ENCODE data around the gene RHBDF1.

Gene RHBDF1

DNA sequence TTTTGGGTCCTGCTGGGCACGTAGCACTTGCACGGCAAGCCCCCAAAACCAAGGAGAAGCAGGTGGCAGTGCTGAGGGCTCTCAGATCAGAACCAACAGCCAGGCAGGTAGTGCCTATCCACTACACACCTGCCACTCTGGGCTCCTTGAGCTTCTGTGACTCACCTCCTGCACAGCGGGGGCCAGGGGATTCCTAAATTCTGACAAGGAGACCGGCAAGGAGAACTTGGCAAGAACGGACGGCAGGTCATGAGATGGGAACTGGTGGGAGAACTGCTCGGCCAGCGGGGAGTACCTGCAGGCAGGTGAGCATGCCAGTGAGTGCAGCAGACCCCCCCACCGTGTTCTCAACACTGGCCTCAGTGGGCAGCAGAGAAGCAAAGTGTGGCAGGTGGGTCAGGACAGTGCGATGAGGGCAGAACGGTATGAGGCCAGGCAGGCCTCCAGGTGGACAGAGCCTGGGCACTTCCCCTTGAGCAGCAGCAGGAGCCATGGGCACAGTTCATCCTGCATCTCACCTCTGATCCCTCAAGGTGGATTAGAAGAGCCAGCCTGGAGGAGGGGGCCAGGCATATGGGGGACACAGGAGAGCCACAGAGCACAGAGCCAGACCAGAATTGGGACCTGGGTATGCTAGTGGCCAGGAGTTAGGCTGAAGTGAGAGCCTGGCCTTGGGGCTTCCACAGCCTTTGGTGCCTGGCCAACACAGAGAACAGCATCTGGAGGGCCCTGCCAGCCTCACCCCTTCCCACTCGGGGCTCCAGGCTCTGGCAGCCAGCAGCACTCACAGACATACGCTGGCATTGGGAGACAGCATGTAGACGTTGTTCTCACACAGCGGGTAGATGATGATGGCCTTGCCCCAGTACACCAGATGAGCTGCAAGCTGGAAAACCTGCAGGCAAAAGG lies 20.3 kb upstream of the RHBDF1 start:
- DNase-seq: peak; percentile 20

DNA sequence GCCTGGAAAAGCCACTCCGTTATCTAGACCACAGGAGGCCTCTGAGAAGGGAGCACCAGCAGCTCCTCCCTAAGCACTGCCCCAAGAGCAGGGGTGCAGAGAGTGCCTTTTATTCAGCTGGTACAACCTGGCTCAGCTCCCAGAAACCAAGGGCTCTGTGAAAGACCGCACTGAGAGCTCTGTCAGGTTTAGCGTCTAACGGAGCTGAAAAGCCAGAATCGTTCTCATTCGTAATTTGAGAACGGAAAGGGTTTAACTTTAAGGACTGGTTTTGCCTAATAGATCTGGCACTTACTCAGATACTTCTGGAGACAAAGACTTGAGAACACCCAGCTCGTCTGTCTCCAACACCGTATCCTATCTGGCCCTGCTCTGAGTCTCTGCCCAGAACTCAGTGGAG lies 19.1 kb upstream of the RHBDF1 start:
- peak; percentile 49 for DNase-seq

DNA sequence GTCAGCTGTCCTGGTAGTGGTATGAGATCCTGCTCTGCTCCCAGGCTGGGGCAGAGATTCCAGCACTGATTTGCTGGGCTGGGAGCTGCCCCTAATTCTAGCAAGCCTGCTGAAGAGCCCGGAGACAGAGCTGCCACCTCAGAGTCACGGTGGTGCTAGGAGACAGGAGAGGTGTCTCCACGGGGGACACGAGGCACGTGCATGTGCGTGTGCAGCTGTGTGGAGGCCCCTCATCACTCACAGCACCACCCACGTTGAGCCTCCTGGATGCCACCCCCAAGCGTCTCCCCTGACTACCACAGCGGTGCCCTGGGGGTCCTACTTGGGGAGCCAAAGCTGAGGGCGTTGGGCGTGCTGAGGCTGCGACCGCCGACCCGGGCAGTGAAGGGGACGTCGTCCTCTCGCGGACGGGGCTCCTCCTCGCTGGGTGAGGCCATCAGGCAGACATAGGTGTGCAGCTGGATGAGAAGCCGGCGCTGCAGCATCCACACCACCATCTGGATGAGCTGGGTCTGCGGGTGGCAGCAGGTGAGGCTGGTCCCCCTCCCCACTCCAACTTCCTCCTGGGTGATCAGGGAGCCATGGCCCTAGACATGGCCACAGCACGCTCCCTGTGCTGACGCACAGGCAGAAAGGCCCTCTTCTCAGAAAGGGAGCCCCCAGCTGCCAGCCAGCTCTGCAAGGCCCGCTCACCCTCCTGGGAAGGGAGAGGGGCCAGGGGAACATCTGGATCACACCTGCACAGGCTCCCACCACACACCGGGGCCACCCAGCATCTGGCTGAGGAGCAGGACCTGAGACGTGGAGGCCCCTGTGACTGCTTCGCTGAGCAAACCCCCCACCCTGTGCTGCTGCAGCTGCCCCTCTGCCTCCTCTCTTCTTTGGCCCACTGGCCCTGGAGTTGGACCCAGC lies 17.2 kb upstream of the RHBDF1 start:
- no peak for DNase-seq

- no peak for DNase-seq
Measured at GRCh38 chr16:88613-89012, 16.2 kb upstream of the RHBDF1 start.

- no peak for DNase-seq
Measured at GRCh38 chr16:86483-86952, 14.1 kb upstream of the RHBDF1 start.

- DNase-seq: no peak
Measured at GRCh38 chr16:85865-86264, 13.4 kb upstream of the RHBDF1 start.

DNA sequence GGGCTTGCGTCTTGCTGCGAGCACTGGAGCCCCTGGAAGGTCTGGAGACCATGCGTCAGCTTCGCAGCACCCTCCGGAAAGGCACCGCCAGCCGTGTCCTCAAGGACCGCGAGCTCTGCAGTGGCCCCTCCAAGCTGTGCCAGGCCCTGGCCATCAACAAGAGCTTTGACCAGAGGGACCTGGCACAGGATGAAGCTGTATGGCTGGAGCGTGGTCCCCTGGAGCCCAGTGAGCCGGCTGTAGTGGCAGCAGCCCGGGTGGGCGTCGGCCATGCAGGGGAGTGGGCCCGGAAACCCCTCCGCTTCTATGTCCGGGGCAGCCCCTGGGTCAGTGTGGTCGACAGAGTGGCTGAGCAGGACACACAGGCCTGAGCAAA lies 13.0 kb upstream of the RHBDF1 start:
- no peak for DNase-seq

GRCh38 chr16:84718-85406 lies 12.4 kb upstream of the RHBDF1 start:
- DNase-seq: peak; percentile 80

DNA sequence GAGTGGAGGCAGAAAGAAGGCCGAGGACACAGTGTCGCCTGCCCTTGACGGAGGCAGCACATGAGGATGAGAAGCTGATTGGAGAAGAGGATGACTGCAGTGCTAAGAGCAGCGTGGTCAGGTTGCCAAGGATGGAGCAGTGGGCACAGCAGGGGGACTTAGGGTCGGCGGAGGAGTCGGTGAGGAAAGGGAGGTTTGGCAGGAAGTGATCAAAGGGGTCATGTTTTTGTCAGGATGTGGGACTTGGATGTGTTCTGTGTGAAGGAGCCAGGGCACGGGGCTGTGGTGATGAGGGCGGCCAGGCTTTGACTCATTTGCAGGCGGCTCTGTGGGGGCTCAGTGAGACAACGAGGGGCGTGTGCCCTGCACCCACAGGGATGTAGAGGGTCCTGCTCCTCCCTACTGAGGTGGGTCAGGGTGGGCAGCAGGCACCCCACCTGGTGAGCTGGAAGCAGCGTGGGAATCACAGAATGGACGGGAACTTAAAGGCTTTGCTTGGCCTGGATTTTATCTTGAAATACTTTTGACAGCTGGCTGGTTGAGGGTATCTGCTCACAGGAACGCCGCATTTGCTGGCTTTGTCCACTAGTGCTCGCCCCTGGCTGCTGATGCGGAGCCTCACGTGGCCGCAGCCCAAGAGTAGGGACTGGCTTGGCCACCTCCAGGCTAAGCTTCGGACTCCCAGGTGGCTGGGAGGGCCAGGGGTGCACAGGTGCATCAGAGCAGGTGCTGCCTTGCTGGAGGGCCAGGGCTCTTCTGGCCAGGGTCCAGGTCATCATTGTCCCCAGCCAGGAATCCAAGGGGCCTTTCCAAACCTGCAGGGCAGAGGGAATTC lies 11.6 kb upstream of the RHBDF1 start:
- DNase-seq: no peak

DNA sequence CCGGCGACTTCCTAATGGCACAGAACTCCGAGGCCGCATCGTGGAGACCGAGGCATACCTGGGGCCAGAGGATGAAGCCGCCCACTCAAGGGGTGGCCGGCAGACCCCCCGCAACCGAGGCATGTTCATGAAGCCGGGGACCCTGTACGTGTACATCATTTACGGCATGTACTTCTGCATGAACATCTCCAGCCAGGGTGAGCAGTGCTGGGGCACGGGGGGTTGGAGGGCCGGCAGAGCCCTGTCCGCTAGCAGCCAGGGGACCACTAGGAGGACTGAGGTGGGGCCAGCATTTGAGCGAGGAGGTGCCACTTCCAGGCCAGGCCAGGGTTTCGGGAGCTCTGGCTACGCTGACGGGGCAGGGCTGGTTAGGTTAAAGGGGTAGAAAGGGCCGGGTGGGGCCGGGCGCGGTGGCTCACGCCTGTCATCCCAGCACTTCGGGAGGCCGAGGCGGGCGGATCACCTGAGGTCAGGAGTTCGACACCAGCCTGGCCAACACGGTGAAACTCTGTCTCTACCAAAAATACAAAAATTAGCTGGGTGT lies 10.7 kb upstream of the RHBDF1 start:
- DNase-seq: no peak

DNA sequence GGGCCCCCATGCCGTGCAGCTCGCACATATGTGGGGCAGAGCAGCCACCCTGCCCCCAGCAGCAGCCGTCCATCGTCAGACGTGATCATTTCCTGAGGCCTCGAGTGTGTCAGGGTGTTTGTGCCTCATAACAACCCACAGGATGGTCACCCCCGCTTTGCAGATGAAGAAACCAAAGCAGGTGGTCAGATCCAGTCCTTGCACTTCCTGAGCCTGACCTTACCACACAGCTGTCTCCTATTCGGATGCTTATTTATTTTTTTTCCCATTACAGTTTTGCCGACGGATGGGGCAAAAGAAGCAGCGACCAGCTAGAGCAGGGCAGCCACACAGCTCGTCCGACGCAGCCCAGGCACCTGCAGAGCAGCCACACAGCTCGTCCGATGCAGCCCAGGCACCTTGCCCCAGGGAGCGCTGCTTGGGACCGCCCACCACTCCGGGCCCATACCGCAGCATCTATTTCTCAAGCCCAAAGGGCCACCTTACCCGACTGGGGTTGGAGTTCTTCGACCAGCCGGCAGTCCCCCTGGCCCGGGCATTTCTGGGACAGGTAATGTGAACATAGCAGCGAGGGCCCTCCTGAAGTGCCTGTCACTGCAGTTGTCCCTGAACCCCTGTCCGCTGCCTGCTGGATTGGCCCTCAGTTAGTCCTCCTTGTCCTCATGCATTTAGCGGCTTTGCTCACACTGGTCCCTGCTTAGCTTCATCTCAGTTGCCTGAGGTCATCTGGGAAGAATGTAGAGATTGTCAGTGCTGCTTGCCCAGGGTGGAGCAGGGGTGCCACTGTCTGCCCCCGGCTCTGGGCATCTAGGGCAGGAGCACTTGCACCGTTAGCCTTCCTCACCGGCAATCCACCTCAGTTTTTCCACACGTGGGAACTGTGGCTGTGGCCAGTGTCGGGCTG lies 7.0 kb upstream of the RHBDF1 start:
- no peak for DNase-seq

DNA sequence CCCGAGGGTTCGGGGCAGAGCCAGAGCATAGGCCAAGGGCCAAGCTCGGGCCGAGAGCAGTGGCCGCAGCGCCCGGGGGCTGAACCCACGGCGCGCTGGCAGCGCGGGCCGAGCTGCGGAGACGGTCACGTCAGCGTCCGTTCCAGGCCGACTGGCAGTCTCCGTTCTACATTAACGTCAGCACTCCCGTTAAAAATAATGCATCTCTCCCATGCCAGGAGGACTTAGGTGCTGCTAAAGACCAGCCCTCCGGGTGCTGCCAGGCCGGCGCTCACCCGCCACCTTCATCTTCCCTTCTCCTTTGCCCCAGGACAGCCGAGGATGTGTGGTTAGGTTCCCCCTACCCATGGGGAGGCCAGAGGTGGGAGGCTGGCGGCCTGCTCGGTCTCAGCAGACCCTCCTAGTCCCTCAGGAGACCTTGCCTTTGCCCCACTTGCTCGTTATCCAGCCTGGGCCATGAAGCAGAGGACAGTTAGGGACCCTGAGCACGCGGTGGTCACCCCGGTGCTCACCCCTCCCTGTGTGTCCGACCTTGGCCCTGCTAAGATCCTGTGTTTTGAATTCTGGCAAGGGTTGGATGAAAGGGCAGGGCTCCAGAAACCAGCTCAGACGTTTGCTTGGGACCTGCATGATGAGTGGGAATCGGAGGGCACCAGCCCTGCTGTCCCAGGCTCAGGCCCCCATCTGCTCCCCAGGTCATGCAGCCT lies 6.2 kb upstream of the RHBDF1 start:
- DNase-seq: peak; percentile 59

DNA sequence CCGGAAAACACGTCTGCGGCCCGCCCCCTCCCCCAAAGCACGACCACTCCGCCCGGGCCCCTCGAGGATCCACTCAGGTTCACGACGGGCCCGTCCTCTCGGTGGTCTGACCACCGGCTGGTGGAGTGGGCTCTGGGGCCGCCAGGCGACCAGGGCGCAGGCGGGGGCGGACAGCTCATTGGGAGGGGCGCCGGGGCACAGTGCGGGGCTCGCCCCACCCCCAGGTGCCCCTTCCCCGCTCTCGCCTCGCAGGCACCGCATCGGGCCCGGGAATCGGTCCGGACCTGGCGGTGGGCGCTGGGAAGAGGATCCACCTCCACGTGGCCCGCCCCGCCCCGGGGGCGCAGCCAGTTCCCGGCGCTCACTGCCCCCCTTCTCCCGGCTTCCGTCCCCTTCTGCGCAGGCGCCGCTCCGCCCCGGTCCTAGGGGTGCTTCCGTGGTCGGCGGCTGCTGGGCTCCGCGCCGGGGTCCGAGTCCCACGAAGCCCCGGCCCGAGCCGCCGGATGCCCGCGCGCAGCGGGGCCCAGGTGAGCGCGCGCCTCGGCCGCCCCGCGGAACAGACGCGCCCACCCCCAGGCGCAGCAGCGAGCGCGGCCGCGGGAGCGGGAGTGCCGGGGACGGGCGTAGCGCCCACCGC lies 5.5 kb upstream of the RHBDF1 start, which contains the start of gene MPG:
MPG (plus strand) TSS at position 419 of the 637 bp plus-strand sequence; CDS start at position 504, 85 bp downstream.
- peak; percentile 93 for DNase-seq

DNA sequence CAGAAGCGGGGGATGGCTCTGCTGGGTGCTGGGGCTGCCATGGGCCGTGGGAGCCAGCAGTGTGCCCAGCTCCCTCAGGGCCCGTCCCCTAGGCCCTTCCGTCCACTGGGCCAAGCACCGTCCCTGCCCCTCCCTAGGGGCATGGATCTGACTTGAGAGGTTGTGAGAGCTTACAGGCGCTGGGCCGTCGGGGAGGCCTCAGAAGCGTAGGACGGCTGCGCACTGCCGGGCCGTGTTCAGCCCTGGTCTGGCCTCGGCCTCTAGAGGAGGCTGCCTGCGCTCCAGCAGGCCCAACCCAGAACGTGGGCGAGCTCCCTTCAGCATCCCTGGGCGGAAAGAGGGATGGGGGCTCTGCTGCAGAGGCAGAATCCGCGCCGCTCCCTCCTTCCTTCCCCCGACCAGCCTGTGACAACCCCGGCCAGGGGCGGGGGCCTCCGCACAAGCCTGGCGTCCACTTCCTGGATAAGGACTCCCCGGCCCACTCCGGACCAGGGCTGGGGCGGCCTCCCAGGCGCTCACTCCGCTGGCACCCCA lies 4.9 kb upstream of the RHBDF1 start:
- DNase-seq: peak; percentile 87

DNA sequence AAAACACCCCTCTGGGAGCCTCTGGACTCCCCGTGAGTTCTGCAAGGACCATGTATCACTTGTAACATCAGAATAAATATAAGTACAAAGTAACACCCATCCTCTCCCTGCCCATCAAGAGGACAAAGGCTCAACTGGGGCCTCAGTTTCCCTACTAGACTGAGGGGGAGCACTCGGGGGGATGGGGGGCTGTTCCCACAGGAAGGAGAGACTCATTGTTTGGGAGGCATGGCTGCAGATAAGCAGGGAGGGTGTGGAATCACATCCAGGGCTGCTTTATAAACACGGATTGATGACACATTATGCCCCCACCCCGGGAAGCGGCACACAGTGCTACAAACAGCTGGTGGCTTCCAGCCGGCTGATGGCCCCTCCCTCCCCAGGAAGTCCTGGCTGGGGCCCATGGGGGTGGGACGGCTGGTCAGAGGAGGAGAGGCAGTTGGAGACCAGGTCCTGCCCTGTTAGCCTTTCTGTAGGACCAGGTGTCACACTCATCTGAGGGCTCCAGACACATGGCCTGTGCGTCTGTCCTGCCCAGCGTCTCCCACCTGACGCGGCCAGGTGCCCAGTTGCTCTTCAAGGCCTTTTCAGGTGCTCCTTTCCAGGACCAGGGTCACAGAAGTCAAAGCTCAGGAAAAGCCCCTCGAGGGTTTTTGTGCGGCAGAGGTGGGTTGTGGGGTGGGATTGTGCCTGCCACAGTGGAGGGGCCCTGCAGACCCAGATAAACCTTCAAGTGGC lies 4.3 kb upstream of the RHBDF1 start:
- DNase-seq: peak; percentile 89

DNA sequence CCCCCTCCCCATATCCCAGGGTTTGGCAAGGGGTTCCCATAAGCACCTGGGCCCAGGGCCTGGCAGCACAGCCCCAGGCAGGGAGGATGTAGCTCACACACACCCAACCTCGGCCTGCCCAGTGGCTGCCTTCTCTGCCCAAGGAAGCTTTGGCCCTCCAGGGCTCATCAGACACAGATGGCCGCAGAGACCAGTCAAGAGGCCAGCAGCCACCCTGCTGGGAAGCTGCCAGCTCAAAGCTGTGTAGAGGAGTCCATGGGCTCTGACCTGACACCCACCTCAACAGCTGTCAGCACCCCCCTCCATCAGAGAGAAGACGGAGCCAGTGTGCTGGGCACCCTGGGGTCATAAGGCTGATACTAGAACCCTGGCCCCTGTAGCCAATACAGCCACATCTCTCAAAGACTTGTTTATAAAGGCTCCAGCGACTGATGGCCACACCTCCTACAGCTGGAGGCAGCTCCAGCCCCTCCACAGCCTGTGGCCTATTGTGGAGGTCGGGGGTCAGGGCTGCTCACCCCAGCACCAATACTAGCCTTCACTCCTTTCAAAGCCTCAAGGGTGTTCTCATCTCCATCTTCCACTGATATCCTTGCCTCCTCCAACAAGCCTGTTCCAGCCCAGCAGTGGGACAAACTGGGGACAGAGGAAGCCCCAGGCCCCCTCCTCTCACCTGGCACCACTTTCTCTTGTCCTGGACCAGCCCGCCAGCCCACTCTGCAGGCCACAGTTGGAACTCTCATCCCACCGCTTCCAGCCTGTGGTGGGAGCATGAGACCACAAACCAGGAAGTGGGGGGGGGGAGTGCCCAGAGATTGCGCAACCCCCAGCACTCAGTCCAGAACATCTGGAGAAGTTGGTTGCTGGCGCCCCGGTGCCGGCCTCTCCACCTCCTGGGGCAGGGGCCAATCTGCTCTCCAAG lies 3.4 kb upstream of the RHBDF1 start:
- DNase-seq: peak; percentile 91

DNA sequence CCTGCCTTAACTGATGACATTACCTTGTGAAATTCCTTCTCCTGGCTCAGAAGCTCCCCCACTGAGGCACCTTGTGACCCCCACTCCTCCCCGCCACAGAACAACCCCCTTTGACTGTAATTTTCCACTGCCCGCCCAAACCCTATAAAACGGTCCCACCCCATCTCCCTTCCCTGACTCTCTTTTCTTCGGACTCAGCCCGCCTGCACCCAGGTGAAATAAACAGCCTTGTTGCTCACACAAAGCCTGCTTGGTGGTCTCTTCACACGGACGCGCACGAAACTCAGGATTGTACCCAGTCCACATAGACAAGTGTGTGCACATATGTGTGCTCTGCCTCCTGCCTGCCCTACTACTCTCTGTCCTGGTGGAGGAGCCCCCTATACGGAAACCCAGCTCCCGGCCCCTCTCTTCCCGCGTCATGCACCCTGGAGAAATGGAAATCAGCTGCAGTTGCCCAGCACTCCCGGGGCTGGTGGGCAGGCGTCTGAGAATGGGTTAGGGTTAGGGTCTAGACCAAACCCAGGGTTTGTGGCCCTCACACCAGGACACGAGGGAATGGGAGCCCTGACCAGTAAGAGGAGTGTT lies 2.4 kb upstream of the RHBDF1 start:
- no peak for DNase-seq
